NCI-H2227 (cell line): ENCODE data around the gene TNN.
"Not testable (repeated sequence)": the region's sequence is repeated elsewhere in the genome, so short reads cannot be mapped to it uniquely, and the experiment has no call there.

Experiments used
- DNase-seq: peaks from one replicate; lab custom pipeline; 2025; ENCODE audit not compliant: unreplicated experiment; lab: John Stamatoyannopoulos, UW

Gene TNN, protein sequence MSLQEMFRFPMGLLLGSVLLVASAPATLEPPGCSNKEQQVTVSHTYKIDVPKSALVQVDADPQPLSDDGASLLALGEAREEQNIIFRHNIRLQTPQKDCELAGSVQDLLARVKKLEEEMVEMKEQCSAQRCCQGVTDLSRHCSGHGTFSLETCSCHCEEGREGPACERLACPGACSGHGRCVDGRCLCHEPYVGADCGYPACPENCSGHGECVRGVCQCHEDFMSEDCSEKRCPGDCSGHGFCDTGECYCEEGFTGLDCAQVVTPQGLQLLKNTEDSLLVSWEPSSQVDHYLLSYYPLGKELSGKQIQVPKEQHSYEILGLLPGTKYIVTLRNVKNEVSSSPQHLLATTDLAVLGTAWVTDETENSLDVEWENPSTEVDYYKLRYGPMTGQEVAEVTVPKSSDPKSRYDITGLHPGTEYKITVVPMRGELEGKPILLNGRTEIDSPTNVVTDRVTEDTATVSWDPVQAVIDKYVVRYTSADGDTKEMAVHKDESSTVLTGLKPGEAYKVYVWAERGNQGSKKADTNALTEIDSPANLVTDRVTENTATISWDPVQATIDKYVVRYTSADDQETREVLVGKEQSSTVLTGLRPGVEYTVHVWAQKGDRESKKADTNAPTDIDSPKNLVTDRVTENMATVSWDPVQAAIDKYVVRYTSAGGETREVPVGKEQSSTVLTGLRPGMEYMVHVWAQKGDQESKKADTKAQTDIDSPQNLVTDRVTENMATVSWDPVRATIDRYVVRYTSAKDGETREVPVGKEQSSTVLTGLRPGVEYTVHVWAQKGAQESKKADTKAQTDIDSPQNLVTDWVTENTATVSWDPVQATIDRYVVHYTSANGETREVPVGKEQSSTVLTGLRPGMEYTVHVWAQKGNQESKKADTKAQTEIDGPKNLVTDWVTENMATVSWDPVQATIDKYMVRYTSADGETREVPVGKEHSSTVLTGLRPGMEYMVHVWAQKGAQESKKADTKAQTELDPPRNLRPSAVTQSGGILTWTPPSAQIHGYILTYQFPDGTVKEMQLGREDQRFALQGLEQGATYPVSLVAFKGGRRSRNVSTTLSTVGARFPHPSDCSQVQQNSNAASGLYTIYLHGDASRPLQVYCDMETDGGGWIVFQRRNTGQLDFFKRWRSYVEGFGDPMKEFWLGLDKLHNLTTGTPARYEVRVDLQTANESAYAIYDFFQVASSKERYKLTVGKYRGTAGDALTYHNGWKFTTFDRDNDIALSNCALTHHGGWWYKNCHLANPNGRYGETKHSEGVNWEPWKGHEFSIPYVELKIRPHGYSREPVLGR (N-terminal part only)

GRCh38 chr1:175067362-175068106 lies at the start of gene TNN:
Gene TNN (plus strand): TSS chr1:175067833. CDS start chr1:175077419, 9,586 bp downstream.
- no peak for DNase-seq

DNA sequence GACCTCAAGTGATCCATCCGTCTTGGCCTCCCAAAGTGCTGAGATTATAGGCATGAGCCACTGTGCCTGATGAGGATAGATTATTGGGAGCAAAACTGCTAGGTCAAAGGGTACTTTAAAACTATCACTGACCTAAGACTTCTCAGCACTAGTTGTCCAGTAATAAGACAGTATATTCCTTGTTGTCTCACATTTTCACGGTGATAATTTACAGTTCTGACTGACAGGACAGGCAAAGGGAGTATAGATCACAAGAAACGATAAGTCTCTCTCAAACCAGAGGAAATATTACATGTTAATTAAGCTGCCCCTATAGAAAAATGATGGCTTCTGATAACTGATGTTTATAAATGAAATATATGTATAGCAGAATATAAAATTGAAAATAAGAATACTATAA lies 48.1 kb upstream of the TNN start:
- no peak for DNase-seq

- DNase-seq = peak; percentile 99
Measured at GRCh38 chr1:175023043-175023921, 44.4 kb upstream of the TNN start, which contains the start of gene MRPS14. Gene MRPS14 (minus strand): TSS chr1:175023425. CDS start chr1:175023408, 17 bp downstream.

DNA sequence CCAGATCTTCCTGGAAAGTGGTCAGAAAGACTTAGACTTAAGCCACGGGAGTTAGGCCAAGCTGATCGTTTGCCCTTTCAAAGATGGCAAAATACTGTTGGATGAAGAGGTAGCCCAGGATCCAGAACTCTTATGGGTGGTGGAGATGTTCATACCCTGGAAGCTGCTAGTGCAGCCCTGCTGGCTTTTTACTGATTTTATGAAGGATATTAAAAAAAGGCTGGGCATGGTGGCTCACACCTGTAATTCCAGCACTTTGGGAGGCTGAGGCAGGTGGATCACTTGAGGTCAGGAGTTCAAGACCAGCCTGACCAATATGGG lies 43.8 kb upstream of the TNN start:
- DNase-seq = peak; percentile 58

- no peak for DNase-seq
Measured at GRCh38 chr1:175024773-175025172, 42.9 kb upstream of the TNN start.

DNA sequence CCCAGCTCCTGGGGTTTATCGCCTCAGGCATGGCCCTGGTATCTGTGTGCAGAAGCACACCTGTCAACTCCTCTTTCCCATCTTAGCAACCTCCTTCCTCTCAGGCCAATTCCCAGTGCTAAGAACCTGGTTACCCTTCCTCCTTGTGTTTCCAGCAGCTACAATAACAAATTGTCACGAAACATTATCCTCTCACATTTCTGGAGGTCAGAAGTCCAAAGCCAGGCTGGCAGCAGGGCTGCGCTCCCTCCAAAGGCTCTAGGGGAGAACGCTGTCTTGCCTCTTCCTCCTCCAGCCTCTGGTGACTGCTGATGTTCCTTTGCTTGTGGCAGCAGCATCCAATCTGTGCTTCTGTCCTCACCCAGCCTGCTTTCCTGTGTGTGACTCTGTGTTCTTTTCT lies 33.7 kb upstream of the TNN start:
- no peak for DNase-seq

- DNase-seq = no peak
Measured at GRCh38 chr1:175034775-175035174, 32.9 kb upstream of the TNN start.

GRCh38 chr1:175035865-175036264 lies 31.8 kb upstream of the TNN start:
- no peak for DNase-seq

DNA sequence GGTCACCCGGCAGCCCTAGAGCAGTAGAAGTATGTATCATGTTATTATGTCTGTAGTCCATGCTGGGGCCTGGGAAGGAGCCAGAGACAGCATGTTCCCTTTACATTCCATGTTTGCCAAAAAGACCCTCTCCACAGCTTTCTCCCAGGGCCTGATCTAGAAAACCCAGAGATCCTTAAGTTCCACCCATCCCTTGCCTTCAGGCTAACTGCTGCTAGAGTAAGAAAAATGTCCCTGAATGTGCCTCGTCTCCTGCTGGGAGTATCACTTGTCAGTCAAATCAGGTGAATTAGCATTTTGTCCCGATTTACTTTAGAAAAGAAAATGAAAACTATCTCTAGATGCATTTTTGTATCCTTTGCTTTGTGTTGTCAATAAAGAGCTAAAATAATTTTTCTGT lies 31.2 kb upstream of the TNN start:
- DNase-seq = no peak

DNA sequence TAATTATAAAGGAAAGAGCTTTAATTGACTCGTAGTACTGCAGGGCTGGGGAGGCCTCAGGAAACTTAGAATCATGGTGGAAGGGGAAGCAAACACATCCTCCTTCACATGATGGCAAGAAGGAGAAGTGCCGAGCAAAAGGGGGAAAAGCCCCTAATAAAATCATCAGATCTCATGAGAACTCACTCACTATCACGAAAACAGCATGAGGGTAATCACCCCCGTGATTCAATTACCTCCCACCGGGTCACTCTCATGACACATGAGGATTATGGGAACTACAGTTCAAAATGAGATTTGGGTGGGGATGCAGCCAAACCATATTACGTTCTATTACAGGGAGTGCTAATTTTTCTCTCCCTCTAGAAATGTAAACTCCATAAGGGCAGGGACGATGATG lies 30.2 kb upstream of the TNN start:
- DNase-seq = no peak

- DNase-seq = no peak
Measured at GRCh38 chr1:175040324-175040879, 27.2 kb upstream of the TNN start.

DNA sequence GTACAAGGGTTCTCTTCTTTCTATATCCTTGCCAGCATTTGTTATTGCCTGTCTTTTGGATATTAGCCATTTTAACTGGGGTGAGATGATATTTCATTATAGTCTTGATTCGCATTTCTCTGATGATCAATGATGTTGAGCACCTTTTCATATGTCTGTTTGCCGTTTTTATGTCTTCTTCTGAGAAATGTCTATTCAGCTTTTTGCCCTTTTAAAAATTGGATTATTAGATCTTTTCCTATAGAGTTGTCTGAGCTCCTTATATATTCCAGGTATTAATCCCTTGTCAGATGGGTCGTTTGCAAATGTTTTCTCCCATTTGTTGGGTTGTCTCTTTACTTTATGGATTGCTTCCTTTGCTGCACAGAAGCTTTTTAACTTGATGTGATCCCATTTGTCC lies 25.0 kb upstream of the TNN start:
- DNase-seq = no peak

- DNase-seq = no peak
Measured at GRCh38 chr1:175043824-175044223, 23.8 kb upstream of the TNN start.

DNA sequence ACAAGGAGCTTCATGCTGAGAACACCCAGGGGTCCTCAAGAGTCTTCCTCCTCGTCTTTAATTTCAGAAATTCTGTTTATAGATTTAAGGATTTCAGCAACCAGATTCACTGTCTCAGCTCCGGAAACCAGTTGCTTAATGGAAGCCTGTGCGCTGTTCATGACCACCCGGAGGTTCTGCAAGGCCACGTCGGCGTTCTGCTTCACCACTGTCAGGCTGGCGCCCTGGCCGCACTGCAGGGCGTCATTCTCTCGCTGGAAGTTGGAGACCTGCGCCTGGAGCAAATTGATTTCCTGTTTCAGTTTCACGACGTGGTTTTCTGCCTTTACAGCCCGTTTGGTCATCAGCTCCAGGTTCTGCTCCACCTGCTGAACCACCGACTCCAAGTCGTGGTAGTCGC lies 23.0 kb upstream of the TNN start:
- DNase-seq = not testable (repeated sequence)

- no peak for DNase-seq
Measured at GRCh38 chr1:175045097-175045496, 22.5 kb upstream of the TNN start.

- DNase-seq = no peak
Measured at GRCh38 chr1:175045519-175045918, 22.1 kb upstream of the TNN start.

DNA sequence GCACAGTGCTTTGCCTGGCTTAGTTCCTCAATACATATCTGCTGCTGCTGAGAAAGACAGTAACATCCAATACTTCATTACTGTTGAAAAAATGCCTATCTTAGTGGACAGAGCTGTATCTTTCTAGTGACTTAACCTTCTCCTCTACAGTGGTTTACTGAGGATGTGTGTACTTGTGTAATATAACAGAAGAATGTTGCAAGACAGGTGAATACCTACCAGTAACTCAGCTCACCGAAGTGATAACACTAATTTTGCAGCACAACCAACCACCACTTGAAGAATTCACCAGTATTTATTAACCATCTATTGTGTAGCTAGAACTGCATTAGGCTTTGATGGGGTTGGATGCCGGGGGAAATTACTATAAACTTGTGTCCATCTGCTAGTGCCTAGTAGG lies 16.6 kb upstream of the TNN start:
- DNase-seq = no peak

GRCh38 chr1:175054736-175055135 lies 12.9 kb upstream of the TNN start:
- no peak for DNase-seq

- no peak for DNase-seq
Measured at GRCh38 chr1:175062339-175062738, 5.3 kb upstream of the TNN start.
